Stimulated activated CD8-positive, alpha-beta memory T cell treated with anti-CD3 and anti-CD28 coated beads, Interleukin-12 subunit alpha, Interleukin-12 subunit beta, amount 100 ng/mL, for 24 hours (primary cell): ENCODE results near the gene SF3A2.

Experiments used
- DNase-seq: peaks from one replicate; pipeline ENCODE4 v3.0.0-alpha.2; 2020; ENCODE audit errors: extremely low read depth

Gene SF3A2

DNA sequence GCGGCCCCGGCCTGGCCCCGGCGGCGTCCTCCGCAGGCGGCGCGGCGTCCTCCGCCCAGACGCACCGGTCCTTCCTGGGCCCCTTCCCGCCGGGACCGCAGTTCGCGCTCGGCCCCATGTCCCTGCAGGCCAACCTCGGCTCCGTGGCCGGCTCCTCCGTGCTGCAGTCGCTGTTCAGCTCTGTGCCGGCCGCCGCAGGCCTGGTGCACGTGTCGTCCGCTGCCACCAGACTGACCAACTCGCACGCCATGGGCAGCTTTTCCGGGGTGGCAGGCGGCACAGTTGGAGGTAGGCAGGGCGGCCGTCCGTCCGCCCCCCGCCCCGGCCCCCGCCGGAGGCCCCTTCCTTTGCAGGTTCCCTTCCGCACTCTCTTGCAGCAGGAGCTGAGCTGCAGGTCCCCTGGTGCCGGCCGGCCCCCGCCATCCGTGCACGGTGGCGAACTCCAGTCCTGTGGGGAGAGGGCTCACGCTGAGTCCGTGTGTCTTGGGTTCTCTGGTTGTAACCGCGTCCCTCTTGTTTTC, 9.7 kb upstream of the SF3A2 start:
- no peak for DNase-seq

DNA sequence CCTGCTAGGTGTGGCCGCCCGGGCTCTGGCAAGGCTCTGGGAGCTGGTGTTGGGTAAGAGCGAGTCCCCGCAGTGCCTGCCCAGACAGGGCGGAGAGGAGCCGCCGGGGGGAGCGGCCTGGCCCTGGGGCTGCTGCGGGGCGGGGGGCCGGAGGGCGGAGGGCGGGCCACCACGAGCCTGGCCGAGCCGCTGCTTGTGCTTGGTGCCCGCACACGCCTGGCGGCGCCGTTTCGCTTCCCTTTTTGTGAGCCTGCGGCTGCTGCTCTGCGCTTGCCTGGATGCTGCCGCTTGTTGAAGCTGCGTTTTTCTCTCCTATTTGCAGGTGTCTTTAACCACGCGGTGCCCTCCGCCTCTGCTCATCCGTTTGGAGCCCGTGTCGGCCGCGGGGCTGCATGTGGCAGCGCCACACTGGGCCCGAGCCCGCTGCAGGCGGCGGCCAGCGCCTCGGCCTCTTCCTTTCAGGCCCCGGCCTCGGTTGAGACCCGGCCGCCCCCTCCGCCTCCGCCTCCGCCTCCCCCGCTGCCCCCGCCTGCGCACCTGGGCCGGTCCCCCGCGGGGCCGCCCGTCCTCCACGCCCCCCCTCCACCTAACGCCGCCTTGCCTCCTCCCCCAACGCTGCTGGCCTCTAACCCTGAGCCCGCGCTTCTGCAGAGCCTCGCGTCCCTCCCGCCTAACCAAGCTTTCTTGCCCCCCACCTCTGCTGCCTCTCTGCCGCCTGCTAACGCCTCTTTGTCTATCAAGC, 9.0 kb upstream of the SF3A2 start:
- no peak for DNase-seq

DNA sequence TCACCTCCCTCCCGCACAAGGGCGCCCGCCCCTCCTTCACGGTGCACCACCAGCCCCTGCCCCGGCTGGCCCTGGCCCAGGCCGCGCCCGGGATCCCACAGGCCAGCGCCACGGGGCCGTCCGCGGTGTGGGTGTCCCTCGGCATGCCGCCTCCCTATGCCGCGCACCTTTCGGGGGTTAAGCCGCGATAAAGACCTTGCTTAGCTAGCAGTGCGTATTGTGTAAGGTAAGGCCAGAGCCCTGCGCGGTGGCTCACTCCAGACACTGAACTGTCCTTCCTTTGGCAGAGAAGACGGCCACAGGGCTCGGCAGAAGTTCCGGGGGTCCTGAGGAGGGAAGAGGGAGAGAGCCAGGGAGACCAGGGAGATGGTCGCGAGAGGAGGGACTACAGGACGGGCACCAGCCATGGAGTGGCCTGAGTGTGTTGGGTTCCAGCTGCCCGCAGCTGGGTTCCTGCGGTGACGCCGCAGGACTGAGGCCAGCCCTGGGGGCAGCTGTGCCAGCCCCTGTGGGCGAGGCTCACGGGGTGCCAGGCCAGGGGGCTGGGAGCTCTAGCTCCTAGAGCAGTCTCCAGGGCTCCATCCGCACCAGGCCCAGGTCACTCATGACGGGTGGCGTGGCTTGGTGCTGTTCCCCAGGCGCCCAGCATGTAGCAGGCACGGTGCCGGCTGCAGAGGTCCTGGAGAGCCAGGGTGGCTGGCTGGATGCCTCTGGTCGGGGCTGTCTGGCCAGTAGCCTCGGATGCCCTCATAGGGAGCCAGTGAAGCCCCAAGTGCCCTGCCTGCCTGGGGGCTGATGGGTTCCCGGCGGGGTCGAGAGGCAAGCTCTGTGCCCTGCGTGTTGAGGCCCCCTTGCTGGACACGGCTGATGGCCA, 8.2 kb upstream of the SF3A2 start:
- DNase-seq = no peak

DNA sequence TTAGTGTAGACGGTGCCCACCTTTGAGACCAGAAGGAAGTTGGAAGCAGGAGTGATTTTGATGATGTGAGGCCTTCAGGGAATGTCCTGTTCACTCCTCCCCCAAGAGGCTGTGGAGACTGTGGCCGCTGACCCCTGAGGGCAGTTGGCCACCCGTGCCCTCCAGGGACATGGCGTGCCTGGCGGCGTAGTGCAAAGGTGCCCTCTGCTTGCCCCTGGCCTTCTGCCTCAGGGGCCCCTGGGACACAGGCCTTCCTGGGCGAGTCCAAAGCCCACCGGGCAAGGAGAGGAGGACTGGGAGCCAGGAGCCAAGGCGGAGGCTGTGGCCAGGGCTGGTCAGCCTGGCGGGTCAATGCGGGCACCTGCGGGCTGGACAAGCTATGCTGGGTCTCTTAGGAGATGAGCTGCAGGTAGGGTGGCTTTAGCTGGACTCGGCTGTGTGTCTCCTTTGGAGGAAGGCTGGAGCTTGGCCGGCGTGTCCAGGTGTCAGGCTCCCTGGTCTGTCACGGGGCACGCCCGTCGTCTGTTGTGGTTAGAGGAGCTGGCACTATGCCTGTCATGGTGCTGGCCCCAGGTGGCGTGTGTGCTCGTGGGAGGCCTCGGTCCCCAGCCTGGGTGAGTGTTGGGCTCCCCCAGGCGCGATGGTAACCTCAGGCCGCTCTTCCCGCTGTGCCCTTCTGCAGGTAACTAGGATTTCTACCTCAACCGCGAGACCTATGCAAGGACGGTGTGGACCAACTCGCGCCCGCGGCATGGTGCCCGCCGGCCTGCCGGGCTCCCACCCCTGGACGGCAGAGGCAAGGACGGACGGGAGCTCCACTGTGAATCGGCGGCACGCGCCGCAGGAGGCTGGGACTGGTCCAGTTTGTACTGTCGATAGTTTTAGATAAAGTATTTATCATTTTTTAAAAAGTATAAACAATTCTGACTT, 7.3 kb upstream of the SF3A2 start:
- no peak for DNase-seq

DNA sequence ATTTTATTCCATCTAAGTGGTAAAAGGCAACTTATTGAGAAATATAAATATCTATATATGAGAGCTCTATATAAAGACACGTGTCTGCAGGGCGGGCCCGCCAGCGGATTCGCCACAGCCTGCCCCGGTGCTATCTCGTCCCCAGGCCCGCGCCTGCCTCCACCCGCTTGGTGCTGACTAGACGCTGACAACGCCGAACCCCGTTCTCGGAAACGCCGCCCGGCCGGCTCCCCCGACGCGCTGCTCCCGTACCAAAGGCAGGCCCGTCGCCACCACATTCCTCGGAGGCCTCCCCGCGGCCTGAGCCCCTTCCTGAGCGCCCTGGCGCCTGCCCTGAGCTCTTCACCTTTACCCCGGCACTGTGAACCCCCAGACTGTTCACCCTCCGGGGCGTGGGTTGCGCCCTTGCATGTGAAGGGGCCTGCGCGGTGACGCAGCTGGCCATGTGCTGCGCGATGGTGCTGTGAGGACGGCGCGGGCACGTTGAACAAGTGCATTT, 6.5 kb upstream of the SF3A2 start:
- DNase-seq = no peak

DNA sequence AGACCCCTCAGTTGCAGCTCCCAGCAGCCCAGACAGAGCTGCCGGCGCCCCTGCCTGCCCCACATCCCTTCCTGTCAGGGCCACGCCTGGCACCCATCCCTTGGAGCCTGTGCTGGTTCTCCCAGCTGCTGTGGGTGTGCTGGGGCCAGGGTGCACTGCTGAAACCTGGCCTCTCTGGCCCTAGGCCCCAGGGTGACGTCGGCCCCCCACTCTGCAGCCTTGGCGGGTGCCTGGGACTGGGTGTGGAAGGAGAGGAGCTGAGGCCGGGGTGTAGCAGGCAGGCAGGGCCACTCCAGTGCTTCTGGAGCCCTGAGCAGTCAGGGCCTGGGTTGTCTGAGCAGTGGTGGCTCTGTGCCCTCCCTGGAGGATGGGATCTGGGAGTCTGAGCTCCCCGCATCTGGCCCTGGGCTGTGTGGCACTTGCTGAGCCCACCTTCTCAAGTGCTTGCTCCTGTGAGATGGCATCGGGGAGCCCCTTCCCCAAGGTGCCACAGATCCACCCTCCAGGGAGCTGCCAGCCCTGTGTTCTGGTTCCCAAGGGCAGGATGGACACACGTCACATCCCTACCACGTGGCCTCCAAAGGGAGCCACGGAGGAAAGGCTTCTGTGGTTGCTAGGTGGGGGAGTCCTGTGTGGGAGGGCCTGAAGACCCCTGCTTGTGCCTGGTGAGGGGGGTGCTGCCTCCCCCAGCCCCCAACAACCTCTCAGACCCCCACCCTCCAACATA, 5.7 kb upstream of the SF3A2 start:
- no peak for DNase-seq

DNA sequence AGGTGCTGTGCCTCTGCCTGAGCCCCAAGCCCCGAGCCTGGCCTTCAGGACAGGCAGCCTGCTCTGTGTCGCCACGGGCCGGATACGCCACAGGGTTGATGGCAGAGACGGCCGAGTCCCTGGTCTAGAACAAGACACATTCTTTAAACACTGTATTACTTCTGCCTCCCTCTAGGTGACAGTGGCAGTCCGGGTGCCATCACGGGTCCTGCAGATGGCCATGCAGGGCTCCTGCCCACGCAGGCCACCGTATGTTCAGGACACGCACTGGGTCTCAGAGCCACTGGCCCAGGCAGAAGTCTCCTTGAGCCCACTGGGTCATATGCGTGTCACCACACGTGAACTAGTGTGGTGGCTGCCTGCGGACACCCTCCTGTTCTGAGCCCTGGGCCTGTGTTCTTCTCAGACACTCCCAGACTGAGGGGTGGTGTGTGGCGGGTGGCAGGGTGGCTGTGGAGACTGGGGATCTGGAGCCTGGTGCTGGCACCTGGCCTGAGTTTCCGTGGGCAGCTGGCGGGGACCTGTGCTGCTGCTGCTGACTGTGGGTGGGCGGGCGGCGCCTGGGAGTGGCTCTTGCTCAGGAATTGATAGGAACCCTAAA, 4.9 kb upstream of the SF3A2 start:
- DNase-seq = no peak

DNA sequence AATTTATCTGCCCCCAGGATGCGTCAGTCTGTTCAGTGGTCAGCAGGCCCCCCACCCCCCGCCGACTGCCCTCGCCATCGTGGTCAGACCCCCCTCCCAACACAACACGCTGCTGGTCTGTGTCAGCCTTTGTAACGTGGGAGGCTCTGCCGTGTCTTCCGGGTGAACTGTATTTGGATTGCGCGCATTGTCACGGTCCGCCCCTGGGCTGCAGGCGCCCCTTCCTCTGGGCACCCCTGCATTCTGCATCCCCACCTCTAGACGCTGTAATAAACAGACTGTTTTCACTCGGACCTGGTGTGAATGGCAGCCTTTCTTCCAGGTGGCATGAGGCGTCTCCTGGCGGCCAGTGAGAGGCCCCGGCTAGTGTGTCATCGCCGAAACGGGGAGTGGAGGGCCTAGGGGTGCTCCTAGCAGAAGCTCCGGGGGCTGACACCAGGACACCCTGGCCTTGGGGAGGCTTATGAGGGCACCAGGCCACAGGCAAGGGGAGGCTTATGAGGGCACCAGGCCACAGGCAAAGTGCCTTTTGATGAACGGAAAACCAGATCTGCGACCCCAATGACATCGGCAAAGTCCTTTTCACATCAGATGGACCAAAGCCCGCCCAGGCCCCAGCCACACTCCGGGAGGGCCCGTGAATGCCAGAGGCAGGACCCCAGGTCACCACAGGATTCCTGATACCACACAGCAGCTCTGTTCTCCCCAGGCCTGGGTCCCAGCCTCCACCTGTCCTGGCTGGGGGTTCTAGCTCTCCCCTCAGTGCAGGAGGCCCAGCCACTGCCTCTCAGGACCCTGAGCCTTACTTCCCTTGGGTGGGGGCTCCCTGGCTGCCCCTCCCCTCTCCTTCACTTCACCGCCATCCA, 4.1 kb upstream of the SF3A2 start:
- DNase-seq = no peak

DNA sequence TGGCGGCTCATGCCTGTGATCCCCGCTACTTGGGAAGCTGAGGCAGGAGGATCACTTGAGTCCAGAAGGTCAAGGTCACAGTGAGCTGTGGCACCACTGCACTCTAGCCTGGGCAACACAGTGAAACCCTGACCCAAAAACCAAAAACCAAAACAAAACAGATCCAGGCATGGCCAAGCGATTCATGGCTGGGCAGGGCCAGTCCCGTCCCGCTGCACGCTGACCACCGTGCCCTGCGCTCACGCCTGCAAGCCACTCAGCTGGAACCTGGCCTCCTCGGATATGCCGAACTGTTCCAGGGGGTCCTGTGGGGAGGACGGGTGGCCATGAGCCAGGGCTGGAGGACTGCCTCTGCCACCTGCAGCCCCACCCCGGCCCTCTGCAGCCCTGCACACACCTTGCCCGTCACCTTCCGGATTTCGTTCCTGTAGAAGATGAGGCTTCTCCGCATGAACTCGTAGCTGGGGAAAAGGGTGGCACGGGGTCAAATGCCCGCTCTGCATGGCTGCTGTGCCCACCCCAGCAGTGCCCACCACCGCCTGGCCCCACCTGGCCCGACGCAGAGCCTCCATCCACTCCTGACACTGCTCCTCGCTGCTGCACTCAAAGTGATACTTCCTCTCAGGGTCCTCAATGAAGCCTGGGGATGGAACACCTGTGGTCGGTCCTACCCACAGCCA, 2.9 kb upstream of the SF3A2 start:
- DNase-seq = no peak

DNA sequence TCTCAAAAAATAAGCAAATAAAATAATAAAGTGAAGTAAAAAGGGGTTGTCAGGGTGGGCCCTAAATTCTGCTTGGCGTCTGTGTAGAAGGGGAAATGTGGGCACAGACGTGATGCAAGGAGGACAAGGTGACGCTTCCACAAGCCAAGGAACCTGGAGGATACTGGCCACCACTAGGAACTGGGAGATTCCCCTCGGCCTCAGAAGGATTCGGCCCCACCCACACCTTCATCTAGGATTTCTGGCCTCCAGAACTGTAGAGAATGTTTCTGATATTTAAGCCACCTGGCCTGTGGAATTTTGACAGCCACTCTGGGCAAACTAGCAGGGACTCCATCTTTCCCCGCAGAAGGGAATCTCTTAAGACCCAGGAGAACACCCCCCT, 1.6 kb upstream of the SF3A2 start:
- no peak for DNase-seq

DNA sequence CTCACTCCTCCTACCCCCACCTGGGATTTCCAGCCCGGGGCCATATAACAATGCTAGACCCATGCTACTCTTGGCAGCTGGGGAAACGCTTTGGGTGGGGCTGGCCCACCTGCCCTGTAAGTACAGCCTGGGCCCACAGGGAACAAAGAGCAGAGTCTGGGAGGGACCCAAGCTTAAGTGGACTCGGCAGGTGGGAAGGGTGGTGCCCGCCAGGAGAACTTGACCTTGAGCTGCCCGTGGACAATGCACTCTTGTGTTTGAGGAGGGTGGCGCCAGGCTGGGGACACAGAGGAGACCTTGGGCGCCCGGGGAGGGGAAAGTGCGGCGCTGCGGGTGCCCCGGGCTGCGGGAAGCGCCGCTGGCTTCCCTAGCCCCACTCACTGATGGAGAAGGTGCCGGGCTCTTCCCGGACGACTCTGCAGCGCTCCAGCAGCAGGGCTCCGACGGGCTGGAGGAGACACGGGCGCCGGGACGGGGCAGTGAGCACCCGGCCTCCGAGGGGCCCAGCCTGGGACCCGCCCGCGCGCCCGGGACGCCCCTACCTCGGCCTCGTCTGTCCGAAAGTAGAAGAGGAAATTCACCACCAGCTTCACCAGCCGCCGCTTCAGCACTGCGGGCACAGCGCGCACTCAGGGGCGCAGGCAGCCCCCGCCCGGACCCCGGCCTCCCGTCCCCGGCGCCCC, 1.1 kb upstream of the SF3A2 start:
- no peak for DNase-seq

DNA sequence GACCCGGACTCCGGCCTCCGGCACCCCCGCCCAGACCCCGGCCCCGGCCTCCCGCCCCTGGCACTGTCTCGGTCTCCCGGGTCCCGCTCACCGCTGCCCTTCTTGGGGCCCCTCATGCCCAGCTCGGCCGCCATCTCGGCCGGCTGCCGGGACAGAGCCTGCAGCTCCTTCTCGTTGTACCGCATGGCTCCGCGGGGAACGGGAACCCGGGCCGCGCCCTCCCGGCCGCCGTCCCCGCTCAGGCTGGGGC, 635 bp upstream of the SF3A2 start:
- no peak for DNase-seq

DNA sequence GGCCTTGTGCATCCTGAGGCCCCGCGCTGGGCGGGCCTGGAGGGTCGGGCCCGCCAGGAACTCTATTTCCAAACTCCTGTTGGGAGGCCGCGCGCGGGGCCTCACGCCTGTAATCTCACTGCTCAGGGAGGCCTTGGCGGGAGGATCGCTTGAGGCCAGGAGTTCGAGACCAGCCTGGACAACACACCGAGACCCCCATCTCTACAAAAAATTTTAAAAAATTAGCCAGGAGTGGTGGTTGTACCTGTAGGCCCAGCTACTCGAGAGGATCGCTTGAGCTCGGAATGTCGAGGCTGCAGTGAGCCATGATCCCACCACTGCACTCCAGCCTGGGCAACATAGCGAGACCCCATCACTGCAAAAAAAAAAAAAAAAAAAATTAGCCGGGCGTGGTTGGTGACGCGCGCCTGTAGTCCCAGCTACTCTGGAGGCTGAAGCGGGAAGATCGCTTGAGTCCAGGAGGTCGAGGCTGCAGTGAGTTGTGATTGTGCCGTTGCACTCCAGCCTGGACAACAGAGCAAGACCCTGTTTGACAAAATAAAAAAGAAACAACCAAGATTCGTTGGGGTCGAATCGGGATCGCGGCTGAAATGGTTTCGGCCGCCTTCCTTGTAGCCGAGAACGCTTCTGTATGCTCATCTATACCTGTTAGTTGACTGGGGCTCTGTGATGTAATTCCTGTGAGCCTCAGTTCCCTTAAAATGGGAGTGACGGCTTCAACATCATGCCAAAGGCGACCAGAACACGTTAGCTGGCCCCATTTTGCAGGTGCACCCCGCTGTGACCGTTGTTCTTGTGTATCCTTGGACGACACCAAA, 636 bp downstream of the SF3A2 start:
- DNase-seq = no peak

DNA sequence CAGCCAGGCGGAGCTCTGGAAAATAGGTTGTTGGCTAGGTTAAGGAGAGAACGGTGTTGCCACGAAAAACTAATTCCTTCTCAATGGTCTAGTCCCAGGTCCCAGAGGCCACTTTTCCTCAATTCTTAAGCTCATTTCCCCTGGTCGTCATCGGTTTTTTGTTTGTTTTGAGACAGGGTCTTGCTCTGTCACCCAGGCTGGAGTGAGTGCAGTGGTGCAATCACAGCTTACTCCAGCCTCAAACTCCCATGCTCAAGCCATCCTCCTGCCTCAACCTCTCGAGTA, 1.2 kb downstream of the SF3A2 start:
- DNase-seq = no peak

DNA sequence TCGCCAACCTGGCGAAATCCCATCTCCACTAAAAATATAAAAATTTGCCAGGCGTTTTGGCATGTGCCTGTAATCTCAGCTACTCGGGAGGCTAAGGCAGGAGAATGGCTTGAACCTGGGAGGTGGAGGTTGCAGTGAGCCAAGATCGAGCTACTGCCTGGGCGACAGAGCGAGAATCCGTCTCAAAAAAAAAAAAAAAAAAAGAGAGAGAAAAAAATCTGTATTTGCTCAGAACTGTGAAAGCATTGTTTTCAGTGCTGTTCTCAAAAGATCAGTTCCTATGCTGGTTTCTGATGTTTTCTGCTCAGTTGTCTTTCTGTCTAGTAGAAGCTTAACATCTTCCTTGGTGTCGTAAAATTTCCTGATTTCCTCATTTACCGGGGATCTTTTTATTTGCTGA, 2.5 kb downstream of the SF3A2 start:
- DNase-seq = no peak

DNA sequence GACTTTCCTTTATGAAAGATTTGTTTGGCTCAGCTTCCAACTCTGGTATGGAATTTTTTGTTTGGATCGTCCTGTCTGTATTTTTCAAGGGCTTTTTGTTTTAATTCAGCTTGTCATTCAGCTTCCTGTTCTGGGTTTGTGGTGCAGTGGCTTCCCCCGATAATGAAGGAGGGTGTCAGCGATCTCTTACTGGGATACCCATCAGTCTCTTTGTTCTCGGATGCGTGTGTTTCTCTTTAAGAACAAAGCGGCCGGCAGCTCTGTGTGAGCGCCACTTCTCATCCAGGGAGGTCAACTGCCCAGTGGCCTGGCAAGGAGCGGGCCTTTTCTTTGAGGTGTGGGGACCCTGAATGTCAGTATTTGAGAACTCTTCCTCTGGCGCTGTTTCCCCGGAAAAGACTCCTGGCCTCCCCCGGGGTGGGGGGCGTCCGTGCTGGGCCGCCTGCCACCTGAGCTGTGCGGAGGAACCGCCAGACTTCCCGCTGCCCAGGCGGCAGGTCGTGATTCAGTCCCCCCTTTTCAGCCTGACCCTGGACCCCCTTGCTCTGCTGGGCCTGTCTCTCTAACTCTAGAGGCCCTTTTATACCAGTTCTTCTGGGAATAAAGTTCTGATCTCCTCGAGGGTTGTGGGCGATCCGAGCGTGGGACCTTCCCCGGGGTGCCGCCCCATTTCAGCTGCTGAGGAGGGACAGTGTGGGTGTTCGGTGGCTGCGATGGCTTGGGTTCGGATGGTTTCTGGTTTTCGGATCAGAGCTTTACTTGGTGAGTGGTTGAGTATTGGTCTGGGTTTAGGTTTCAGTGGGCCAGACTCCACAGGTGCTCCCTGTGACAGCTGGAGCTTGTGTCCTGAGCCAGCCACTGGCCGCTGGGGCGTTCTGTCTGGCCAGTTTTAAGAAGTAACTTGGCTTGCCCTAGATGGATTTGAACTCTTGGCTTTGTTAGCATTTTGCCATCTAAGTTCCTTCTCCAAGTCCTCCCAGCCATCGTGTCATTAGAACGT, 3.4 kb downstream of the SF3A2 start:
- DNase-seq = no peak
